ENCODE results near the gene SH3BP2. TPM values are rescaled to one million over a fixed set of nuclear protein-coding genes. Genes with fewer than 3 reads are reported as not detected.
A peak's percentile ranks its signal among the peaks of the same experiment; 100 is the strongest.

Gene SH3BP2
- total RNA-seq, 2 donors from 2014 or later, result 20.1 to 25.2 TPM

- DNase-seq (ENCODE audit: low spot score), result no peak
- Histone ChIP-seq H3K9me3 (no peaks in the 10 kb centered on the region), H3K27me3 (no peaks in the 10 kb centered on the region), H3K4me3 (no peak overlapping the region), H3K27ac (no peak overlapping the region), H3K36me3 (peaks cover 14% of the 10 kb centered on the region), H3K4me1 (peaks cover 0 to 85% of the 10 kb centered on the region in 2 donors)
- no peak for TF ChIP-seq CTCF (IDR thresholded peaks at IDR 0.05)
These were observed 79.0 kb downstream of the SH3BP2 start for GRCh38 chr4:2871911-2872310.

- no peak for DNase-seq (ENCODE audit: low spot score)
- TF ChIP-seq CTCF (IDR thresholded peaks at IDR 0.05), result no peak
- Histone ChIP-seq H3K4me3 (no peak overlapping the region), H3K36me3 (peaks cover 18% of the 10 kb centered on the region), H3K9me3 (no peaks in the 10 kb centered on the region), H3K27me3 (no peaks in the 10 kb centered on the region), H3K4me1 (peaks cover 0 to 79% of the 10 kb centered on the region in 2 donors), H3K27ac (no peak overlapping the region)
These were observed 80.4 kb downstream of the SH3BP2 start for GRCh38 chr4:2873329-2873728.

GRCh38 chr4:2874861-2875260, 82.0 kb downstream of the SH3BP2 start:
- Histone ChIP-seq H3K4me3 (no peak overlapping the region), H3K36me3 (peaks cover 24% of the 10 kb centered on the region), H3K27me3 (no peaks in the 10 kb centered on the region), H3K9me3 (no peaks in the 10 kb centered on the region), H3K27ac (no peak overlapping the region), H3K4me1 (peaks cover 0 to 63% of the 10 kb centered on the region in 2 donors)
- no peak for DNase-seq (ENCODE audit: low spot score)
- no peak for TF ChIP-seq CTCF (IDR thresholded peaks at IDR 0.05)

- H3K27me3 ChIP-seq, result no peaks in the 10 kb centered on the region
- no peak for TF ChIP-seq CTCF (IDR thresholded peaks at IDR 0.05)
- H3K4me1 ChIP-seq, result peaks cover 0 to 56% of the 10 kb centered on the region in 2 donors
- H3K9me3 ChIP-seq, result no peaks in the 10 kb centered on the region
- DNase-seq (ENCODE audit: low spot score), result no peak
- H3K36me3 ChIP-seq, result peaks cover 27% of the 10 kb centered on the region
- H3K4me3 ChIP-seq, result no peak overlapping the region
- no peak overlapping the region for H3K27ac ChIP-seq
These were observed 82.7 kb downstream of the SH3BP2 start for GRCh38 chr4:2875556-2875955.

GRCh38 chr4:2878346-2878745, 85.5 kb downstream of the SH3BP2 start:
- H3K9me3 ChIP-seq, result no peaks in the 10 kb centered on the region
- peaks cover 44% of the 10 kb centered on the region for H3K36me3 ChIP-seq
- peaks cover 0 to 31% of the 10 kb centered on the region in 2 donors for H3K4me1 ChIP-seq
- no peak overlapping the region for H3K4me3 ChIP-seq
- H3K27me3 ChIP-seq, result no peaks in the 10 kb centered on the region
- no peak for DNase-seq (ENCODE audit: low spot score)
- TF ChIP-seq CTCF (IDR thresholded peaks at IDR 0.05), result no peak
- peak overlapping the region in 1 of 2 donors; percentile 2 for H3K27ac ChIP-seq

GRCh38 chr4:2879026-2879425, 86.1 kb downstream of the SH3BP2 start:
- Histone ChIP-seq H3K4me3 (no peak overlapping the region), H3K27ac (no peak overlapping the region), H3K9me3 (no peaks in the 10 kb centered on the region), H3K36me3 (peaks cover 44% of the 10 kb centered on the region), H3K27me3 (no peaks in the 10 kb centered on the region), H3K4me1 (peaks cover 0 to 27% of the 10 kb centered on the region in 2 donors)
- DNase-seq (ENCODE audit: low spot score), result no peak
- TF ChIP-seq CTCF (IDR thresholded peaks at IDR 0.05), result no peak

Measured in right atrium auricular region (tissue), 2 donors.